ENCODE data around the gene GABPB1. TPM values are rescaled to one million over a fixed set of nuclear protein-coding genes. Genes with fewer than 3 reads are reported as not detected.
A peak's percentile ranks its signal among the peaks of the same experiment; 100 is the strongest.

The GABPB1 gene
- total RNA-seq, 1 experiment from 2014 or later = 45.0 TPM

DNA sequence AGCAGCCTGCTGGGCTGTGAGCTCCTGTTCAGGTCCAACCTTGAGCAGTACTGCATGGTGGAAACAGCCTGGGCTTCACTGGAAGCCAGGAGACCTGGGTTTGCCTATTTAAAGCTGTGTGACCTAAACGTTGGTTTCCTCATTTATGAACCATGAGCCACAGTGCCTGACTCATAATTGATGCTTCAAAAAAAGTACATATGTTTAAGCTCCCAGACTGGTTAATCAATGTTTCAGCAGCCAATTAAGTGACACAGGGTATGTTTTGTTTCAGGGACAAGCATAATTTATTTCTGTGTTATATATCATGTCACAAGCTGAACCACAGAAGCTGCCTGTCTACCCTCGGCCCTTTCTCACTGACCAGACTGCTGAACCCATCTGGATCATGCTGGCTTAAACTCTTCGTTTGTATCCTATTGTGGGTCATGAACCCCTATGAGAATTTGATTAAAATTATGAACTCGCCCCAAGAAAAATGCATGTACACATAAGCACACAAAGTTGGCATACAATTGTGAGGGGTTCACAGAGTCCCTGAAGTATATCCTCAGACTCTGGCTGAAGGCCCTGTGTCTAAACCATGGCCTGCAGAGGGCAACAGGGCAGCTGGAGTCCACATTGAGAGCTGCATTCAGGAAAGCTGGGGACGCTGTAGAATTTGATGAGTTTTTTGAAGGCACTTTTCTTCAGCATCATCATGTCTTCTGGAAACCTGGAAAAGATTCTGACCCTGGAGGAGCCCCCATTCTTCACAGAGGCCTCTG is 113.1 kb downstream of the GABPB1 start:
- H3K79me2 ChIP-seq (ENCODE audit: insufficient read depth, low read length) = no peaks in the 10 kb centered on the region
- no peak overlapping the region for H2BK20ac ChIP-seq (ENCODE audit: low read depth, low read length, poor library complexity, severe bottlenecking)
- no peak overlapping the region for H2BK15ac ChIP-seq (ENCODE audit: low read depth, low read length)
- H4K91ac ChIP-seq (ENCODE audit: insufficient read length, low read depth, low read length) = no peak overlapping the region
- H3K4ac ChIP-seq (ENCODE audit: low read depth, low read length) = no peak overlapping the region
- no peak overlapping the region for H2AFZ ChIP-seq (ENCODE audit: low read length)
- H3K4me1 ChIP-seq (ENCODE audit: insufficient read depth, low read length) = no peaks in the 10 kb centered on the region
- H3K4me1 Mint-ChIP-seq = no peaks in the 10 kb centered on the region
- H4K20me1 ChIP-seq (ENCODE audit: control insufficient read depth, insufficient read depth, insufficient read length) = no peaks in the 10 kb centered on the region
- TF ChIP-seq CTCF (conservative IDR thresholded peaks at IDR 0.05) = peak; percentile 22; the same call in 1 of the 3 replicates
- no peak for DNase-seq
- no peak overlapping the region for H2BK120ac ChIP-seq (ENCODE audit: low read depth, low read length, poor library complexity, severe bottlenecking)
- H3K36me3 Mint-ChIP-seq (ENCODE audit: insufficient read depth in 1 of 3, low read depth in 3 of 3) = no peaks in the 10 kb centered on the region
- H3K27me3 Mint-ChIP-seq (ENCODE audit: low read depth) = no peaks in the 10 kb centered on the region
- H2AK5ac ChIP-seq (ENCODE audit: insufficient read length, low read length) = no peak overlapping the region
- no peaks in the 10 kb centered on the region for H3K27me3 ChIP-seq (ENCODE audit: insufficient read depth, low read length)
- H3K4me3 Mint-ChIP-seq = no peak overlapping the region
- no peak overlapping the region for H3K23ac ChIP-seq (ENCODE audit: insufficient read length, low read depth, low read length)
- H3K23me2 ChIP-seq (ENCODE audit: insufficient read length, low read depth, low read length, poor library complexity, severe bottlenecking) = no peaks in the 10 kb centered on the region
- no peak overlapping the region for H3T11ph ChIP-seq (ENCODE audit: low read length)
- no CpG with 5 or more reads among the region's 5 CpGs for WGBS (ENCODE audit: extremely low coverage, insufficient read length, low lambda C conversion rate)
- no peak overlapping the region for H3K18ac ChIP-seq (ENCODE audit: insufficient read length, low read depth, low read length)
- no peak overlapping the region for H3K56ac ChIP-seq (ENCODE audit: insufficient read length, low read depth, low read length)
- no peak overlapping the region for H2BK5ac ChIP-seq (ENCODE audit: insufficient read length, low read length)
- H4K8ac ChIP-seq (replicated peaks; ENCODE audit: insufficient read length, low read depth, low read length) = no peak overlapping the region
- H3K79me1 ChIP-seq (ENCODE audit: insufficient read depth, low read depth, low read length, poor library complexity, severe bottlenecking) = no peaks in the 10 kb centered on the region
- no peaks in the 10 kb centered on the region for H3K9me3 ChIP-seq (ENCODE audit: control insufficient read depth, low read depth, low read length)
- H3K14ac ChIP-seq (ENCODE audit: insufficient read depth, low read length) = no peak overlapping the region
- H3K27ac Mint-ChIP-seq = no peak overlapping the region
- H2BK12ac ChIP-seq (ENCODE audit: insufficient read length, low read depth, low read length) = no peak overlapping the region
- no peak overlapping the region for H3K4me2 ChIP-seq (ENCODE audit: insufficient read depth, insufficient read length, low read length)
- H3K27ac ChIP-seq (ENCODE audit: insufficient read length, low read depth, low read length) = no peak overlapping the region
- H3K9ac ChIP-seq (ENCODE audit: extremely low read depth, insufficient read length, low read length) = no peak overlapping the region
- no peaks in the 10 kb centered on the region for H3K9me3 Mint-ChIP-seq
- no peak overlapping the region for H4K5ac ChIP-seq (ENCODE audit: insufficient read length, low read depth, low read length)
